Naive B cell (primary cell): ENCODE results near the gene PIGN. TPM values are rescaled to one million over a fixed set of nuclear protein-coding genes. Genes with fewer than 3 reads are reported as not detected.
"Not testable (repeated sequence)": the region's sequence is repeated elsewhere in the genome, so short reads cannot be mapped to it uniquely, and the experiment has no call there.

Source experiments
- ATAC-seq, 2 donors: fragments of 150-1000 bp; cut with Tn5 transposase; 2 replicates each; pipeline ENCODE4 v1.10.0; 2021; ENCODE audit warnings: low read depth in 2 of 2, mild to moderate bottlenecking in 2 of 2, moderate library complexity in 2 of 2
- DNase-seq: peaks from one replicate; pipeline ENCODE4 v3.0.0; 2022
- H3K27ac Mint-ChIP-seq, 6 donors: one replicate each; pipeline ENCODE4 v1.8.0; 2020 to 2022; ENCODE audit warnings: mild to moderate bottlenecking in 6 of 6, mixed read lengths in 6 of 6, moderate library complexity in 5 of 6, inconsistent platforms in 2 of 6
- H3K27me3 Mint-ChIP-seq, 3 donors: one replicate each; pipeline ENCODE4 v1.8.0; 2021 to 2022; ENCODE audit warnings: mixed read lengths in 3 of 3, mild to moderate bottlenecking in 1 of 3
- H3K36me3 Mint-ChIP-seq, 2 donors: one replicate each; pipeline ENCODE4 v1.8.0; 2020 to 2022; ENCODE audit warnings: mixed read lengths in 2 of 2, inconsistent platforms in 1 of 2, mild to moderate bottlenecking in 1 of 2
- H3K4me1 Mint-ChIP-seq, 3 donors: one replicate each; pipeline ENCODE4 v1.8.0; 2020 to 2022; ENCODE audit warnings: mixed read lengths in 3 of 3, inconsistent platforms in 1 of 3, mild to moderate bottlenecking in 1 of 3, moderate library complexity in 1 of 3
- H3K4me3 Mint-ChIP-seq, 8 donors: one replicate each; pipeline ENCODE4 v1.8.0; 2020 to 2022; ENCODE audit warnings: mild to moderate bottlenecking in 8 of 8, mixed read lengths in 8 of 8, moderate library complexity in 8 of 8, inconsistent platforms in 2 of 8
- H3K9me3 Mint-ChIP-seq, 7 donors: one replicate each; pipeline ENCODE4 v1.8.0; 2020 to 2022; ENCODE audit warnings: mixed read lengths in 7 of 7, mild to moderate bottlenecking in 5 of 7, inconsistent platforms in 2 of 7, moderate library complexity in 1 of 7
- polyA plus RNA-seq, 6 donors: library from polyadenylated mRNA; unstranded; fragments of 300-500 nt; fragmentation: Illumina TruSeq; gene quantifications; one replicate each; pipeline ENCODE4 v1.2.3, GENCODE V29; 2021; ENCODE audit warnings: low read depth in 6 of 6

The PIGN gene
- polyA plus RNA-seq, 6 donors from 2014 or later: 6.4 to 18.5 (median 14.7) TPM

DNA sequence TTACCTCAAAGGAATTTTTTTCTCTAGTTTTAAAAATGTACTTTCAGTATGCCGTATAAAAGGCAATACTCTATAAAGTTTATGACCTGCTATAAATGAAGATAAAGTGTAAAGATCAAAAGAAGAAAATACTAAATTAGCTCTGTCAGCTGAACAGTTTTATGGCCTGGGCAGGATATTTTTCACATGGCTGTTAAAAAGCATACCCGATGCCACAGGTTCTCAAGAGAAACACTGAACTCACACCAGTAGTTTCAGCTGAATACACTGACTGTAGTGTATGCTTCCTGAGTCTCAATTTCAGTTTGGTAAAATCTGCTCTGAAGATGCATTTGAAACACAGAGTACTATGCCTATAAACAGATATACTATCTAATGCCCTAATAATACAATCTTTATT, 126.0 kb downstream of the PIGN start:
- Mint-ChIP-seq H3K27me3 (no peaks in the 10 kb centered on the region), H3K4me3 (no peak overlapping the region), H3K27ac (no peak overlapping the region), H3K4me1 (no peaks in the 10 kb centered on the region), H3K36me3 (peaks cover 25 to 40% of the 10 kb centered on the region in 2 donors), H3K9me3 (peaks cover 0 to 22% (median 3%) of the 10 kb centered on the region in 7 donors)
- ATAC-seq: no peak
- no peak for DNase-seq

GRCh38 chr18:62054929-62055498, 131.8 kb downstream of the PIGN start:
- peaks cover 15 to 34% of the 10 kb centered on the region in 2 donors for H3K36me3 Mint-ChIP-seq
- H3K9me3 Mint-ChIP-seq: peaks cover 3 to 22% (median 4%) of the 10 kb centered on the region in 7 donors

DNA sequence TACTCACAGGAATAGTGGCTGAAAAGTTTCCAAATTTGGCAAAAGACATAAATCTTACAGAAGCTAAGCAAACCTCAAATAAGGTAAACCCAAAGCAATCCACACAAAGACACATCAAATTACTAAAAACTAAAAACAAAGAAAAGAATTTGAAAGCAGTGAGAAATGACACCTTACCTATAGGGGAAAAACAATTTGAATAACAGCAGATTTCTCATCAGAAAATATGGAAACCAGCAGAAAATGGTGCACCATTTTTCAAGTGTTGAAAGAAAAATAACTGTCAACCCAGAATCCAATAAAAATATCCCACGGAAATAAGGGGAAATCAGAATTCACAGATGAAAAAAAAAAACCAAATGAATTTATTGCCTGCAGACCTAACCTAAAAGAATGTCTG, 138.6 kb downstream of the PIGN start:
- H3K9me3 Mint-ChIP-seq: peaks cover 1 to 14% (median 11%) of the 10 kb centered on the region in 7 donors
- H3K27ac Mint-ChIP-seq: no peak overlapping the region
- no peaks in the 10 kb centered on the region for H3K27me3 Mint-ChIP-seq
- peaks cover 0 to 35% of the 10 kb centered on the region in 2 donors for H3K36me3 Mint-ChIP-seq
- DNase-seq: no peak
- H3K4me1 Mint-ChIP-seq: no peaks in the 10 kb centered on the region
- ATAC-seq: no peak
- no peak overlapping the region for H3K4me3 Mint-ChIP-seq

More at GRCh38 chr18:62054929-62055498, 131.8 kb downstream of the PIGN start:
- ATAC-seq (no peak), DNase-seq (no peak)
- H3K27ac Mint-ChIP-seq: no peak overlapping the region
- H3K4me3 Mint-ChIP-seq: no peak overlapping the region
- no peaks in the 10 kb centered on the region for H3K27me3 Mint-ChIP-seq
- no peaks in the 10 kb centered on the region for H3K4me1 Mint-ChIP-seq

DNA sequence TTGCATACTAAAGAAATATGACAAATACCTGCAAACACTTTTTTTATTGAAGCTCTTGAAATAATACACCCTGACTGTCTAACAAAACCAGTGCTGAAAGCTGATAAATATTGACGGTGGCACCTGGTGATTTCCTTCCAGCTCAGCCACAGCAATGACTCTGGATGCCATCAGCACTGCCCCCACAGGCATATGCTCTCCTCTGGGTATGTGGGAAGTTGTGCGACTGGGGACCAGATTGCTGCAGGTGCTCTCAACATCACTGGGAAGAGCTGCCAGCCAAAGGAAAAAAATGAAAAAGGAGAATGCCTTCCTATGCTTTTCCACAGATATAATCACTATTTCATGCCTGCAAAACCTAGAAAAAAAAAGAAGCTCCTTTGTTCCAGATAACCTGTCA, 141.5 kb downstream of the PIGN start:
- Mint-ChIP-seq H3K27ac (peak overlapping the region in 1 of 6 donors; percentile 39), H3K4me3 (no peak overlapping the region), H3K9me3 (peaks cover 0 to 14% (median 10%) of the 10 kb centered on the region in 7 donors), H3K4me1 (no peaks in the 10 kb centered on the region), H3K36me3 (peaks cover 0 to 28% of the 10 kb centered on the region in 2 donors), H3K27me3 (no peaks in the 10 kb centered on the region)
- DNase-seq: no peak
- ATAC-seq: no peak

- DNase-seq (no peak), ATAC-seq (no peak)
- Mint-ChIP-seq H3K36me3 (peaks cover 0 to 28% of the 10 kb centered on the region in 2 donors), H3K9me3 (peaks cover 0 to 14% (median 10%) of the 10 kb centered on the region in 7 donors), H3K4me1 (no peaks in the 10 kb centered on the region), H3K27me3 (no peaks in the 10 kb centered on the region), H3K4me3 (no peak overlapping the region), H3K27ac (no peak overlapping the region)
Observed at GRCh38 chr18:62044490-62045000, 142.3 kb downstream of the PIGN start.

DNA sequence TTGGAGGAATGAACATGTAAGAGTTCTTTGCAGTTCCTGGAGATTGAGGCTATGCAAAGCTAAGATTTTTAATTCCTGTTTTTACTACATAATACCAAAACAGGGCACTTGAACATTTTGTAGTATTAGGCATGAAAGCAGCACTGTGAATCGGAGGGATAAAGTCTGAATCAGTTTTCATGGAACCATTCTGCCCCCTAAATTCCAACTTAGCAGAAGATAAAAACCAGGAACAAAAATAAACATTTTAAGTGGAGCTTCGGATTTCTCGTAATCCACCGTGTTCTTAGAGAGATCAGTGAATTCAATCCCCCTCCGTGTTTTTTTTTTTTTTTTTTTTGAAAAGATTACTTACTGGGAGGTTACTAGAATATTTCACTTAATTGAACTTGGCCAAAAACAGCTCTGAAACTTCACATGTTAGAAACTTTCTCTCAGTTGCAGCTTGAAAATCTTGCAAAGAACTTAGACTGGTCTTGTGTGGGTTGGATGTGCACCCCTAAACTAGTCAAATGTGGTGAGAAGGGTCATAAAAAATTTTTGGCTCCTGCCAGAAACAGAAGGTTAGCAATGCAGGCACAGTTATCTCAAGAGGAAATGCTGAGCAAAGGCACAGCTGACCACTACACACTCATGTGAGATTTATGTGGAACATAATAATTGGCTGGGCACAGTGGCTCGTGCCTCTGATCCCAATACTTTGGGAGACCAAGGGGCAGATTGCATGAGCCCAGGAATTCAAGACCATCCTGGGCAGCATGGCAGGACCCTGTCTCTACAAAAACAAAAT, 148.7 kb downstream of the PIGN start:
- H3K27me3 Mint-ChIP-seq: no peaks in the 10 kb centered on the region
- no peaks in the 10 kb centered on the region for H3K36me3 Mint-ChIP-seq
- no peak overlapping the region for H3K4me3 Mint-ChIP-seq
- no peak overlapping the region for H3K27ac Mint-ChIP-seq
- DNase-seq (no peak), ATAC-seq (no peak)
- H3K4me1 Mint-ChIP-seq: no peaks in the 10 kb centered on the region
- H3K9me3 Mint-ChIP-seq: no peaks in the 10 kb centered on the region

GRCh38 chr18:62037012-62037742, 149.7 kb downstream of the PIGN start:
- Mint-ChIP-seq H3K4me1 (no peaks in the 10 kb centered on the region), H3K36me3 (no peaks in the 10 kb centered on the region), H3K27ac (no peak overlapping the region), H3K4me3 (no peak overlapping the region), H3K9me3 (peaks cover 0 to 1% (median 0%) of the 10 kb centered on the region in 7 donors), H3K27me3 (no peaks in the 10 kb centered on the region)
- DNase-seq (no peak), ATAC-seq (no peak)

DNA sequence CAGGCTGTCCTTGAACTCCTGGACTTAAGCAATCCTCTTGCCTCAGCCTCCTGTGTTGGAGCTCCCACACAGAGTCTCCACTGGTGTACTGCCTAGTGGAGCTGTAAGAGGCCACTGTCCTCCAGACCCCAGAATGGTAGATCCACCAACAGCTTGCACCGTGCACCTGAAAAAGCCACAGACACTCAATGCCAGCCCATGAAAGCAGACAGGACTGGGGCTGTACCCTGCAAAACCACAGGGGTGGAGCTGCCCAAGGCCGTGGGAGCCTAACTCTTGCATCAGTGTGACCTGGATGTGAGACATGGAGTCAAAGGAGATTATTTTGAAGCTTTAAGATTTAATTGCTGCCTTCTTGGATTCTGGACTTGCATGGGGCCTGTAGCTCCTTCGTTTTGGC, 152.6 kb downstream of the PIGN start:
- not testable (repeated sequence) for H3K36me3 Mint-ChIP-seq, DNase-seq, H3K27me3 Mint-ChIP-seq, ATAC-seq, H3K9me3 Mint-ChIP-seq, H3K4me3 Mint-ChIP-seq, H3K27ac Mint-ChIP-seq, H3K4me1 Mint-ChIP-seq

DNA sequence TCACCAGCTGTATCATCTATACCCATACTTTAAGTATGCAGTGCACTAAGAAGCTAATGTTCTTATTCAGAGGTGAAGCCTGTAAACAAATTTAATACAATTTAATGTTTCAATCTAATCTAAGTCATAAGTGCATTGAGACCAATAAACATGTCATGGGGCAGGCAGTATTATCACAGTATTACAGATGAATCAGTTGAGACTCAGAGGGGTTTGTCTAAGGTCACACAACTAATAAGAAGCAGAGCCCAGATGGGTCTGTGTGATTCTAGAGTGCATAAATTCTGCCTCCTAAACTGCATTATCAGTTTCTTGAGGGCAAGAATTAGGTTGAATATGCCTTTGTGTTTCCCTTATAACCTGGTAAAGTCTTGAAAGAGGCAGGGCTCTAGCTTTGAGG, 153.1 kb downstream of the PIGN start:
- no peak overlapping the region for H3K4me3 Mint-ChIP-seq
- peaks cover 0 to 4% (median 0%) of the 10 kb centered on the region in 3 donors for H3K27me3 Mint-ChIP-seq
- ATAC-seq: no peak
- peaks cover 0 to 8% (median 0%) of the 10 kb centered on the region in 7 donors for H3K9me3 Mint-ChIP-seq
- no peak overlapping the region for H3K27ac Mint-ChIP-seq
- H3K36me3 Mint-ChIP-seq: no peaks in the 10 kb centered on the region
- no peaks in the 10 kb centered on the region for H3K4me1 Mint-ChIP-seq
- no peak for DNase-seq

- Mint-ChIP-seq H3K4me3 (no peak overlapping the region), H3K27ac (no peak overlapping the region), H3K36me3 (no peaks in the 10 kb centered on the region), H3K9me3 (peaks cover 0 to 8% (median 0%) of the 10 kb centered on the region in 7 donors), H3K27me3 (peaks cover 0 to 4% (median 0%) of the 10 kb centered on the region in 3 donors), H3K4me1 (no peaks in the 10 kb centered on the region)
- no peak for DNase-seq
- ATAC-seq: no peak
Observed at GRCh38 chr18:62033207-62033606, 153.6 kb downstream of the PIGN start.

GRCh38 chr18:62030091-62030985, 156.5 kb downstream of the PIGN start:
- ATAC-seq (no peak), DNase-seq (no peak)
- no peaks in the 10 kb centered on the region for H3K4me1 Mint-ChIP-seq
- no peak overlapping the region for H3K27ac Mint-ChIP-seq
- H3K4me3 Mint-ChIP-seq: no peak overlapping the region
- no peaks in the 10 kb centered on the region for H3K36me3 Mint-ChIP-seq
- peaks cover 6 to 17% (median 15%) of the 10 kb centered on the region in 3 donors for H3K27me3 Mint-ChIP-seq
- H3K9me3 Mint-ChIP-seq: peaks cover 0 to 8% (median 0%) of the 10 kb centered on the region in 7 donors

- Mint-ChIP-seq H3K9me3 (peaks cover 0 to 9% (median 0%) of the 10 kb centered on the region in 7 donors), H3K27me3 (peaks cover 6 to 20% (median 18%) of the 10 kb centered on the region in 3 donors), H3K36me3 (no peaks in the 10 kb centered on the region), H3K4me3 (no peak overlapping the region), H3K27ac (no peak overlapping the region), H3K4me1 (no peaks in the 10 kb centered on the region)
- DNase-seq (no peak), ATAC-seq (no peak)
Observed at GRCh38 chr18:62028715-62029114, 158.1 kb downstream of the PIGN start.
